ENCODE measurements around the gene ANKRD6.

The ANKRD6 gene

DNA sequence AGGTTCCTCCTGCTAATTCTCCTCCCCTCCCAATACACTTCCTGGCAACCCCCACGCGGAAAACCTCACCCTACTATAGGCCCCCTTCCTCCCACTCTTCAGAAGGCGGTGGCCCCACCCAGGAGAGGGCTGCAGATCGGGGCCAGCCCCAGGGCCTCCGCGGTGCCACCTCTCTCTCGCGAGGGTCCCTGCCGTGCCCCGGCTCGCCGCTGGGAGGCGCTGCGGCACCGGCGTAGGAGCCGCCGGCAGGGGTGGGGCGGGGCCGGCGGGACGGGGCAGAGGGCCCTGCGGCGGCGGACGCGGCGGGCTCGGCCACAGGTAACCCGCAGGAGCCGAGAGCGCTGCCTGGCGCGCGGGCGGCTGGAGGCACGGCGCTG is at the start of gene ANKRD6:
Gene ANKRD6 (plus strand): TSS at position 278 of the 377 bp plus-strand sequence. CDS start 133,825 bp downstream, outside the sequence.
- TF ChIP-seq, protein P1, sequence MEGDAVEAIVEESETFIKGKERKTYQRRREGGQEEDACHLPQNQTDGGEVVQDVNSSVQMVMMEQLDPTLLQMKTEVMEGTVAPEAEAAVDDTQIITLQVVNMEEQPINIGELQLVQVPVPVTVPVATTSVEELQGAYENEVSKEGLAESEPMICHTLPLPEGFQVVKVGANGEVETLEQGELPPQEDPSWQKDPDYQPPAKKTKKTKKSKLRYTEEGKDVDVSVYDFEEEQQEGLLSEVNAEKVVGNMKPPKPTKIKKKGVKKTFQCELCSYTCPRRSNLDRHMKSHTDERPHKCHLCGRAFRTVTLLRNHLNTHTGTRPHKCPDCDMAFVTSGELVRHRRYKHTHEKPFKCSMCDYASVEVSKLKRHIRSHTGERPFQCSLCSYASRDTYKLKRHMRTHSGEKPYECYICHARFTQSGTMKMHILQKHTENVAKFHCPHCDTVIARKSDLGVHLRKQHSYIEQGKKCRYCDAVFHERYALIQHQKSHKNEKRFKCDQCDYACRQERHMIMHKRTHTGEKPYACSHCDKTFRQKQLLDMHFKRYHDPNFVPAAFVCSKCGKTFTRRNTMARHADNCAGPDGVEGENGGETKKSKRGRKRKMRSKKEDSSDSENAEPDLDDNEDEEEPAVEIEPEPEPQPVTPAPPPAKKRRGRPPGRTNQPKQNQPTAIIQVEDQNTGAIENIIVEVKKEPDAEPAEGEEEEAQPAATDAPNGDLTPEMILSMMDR (conservative IDR thresholded peaks at IDR 0.05; ENCODE audit: control insufficient read depth, insufficient read depth, low read depth, low read length), result peak; percentile 43
- peak within 1 kb of the TSS; percentile 38 for H3K4me3 ChIP-seq (ENCODE audit: control insufficient read depth, low read depth, low read length)
- peak; percentile 15 for DNase-seq (ENCODE audit: low read depth)

DNA sequence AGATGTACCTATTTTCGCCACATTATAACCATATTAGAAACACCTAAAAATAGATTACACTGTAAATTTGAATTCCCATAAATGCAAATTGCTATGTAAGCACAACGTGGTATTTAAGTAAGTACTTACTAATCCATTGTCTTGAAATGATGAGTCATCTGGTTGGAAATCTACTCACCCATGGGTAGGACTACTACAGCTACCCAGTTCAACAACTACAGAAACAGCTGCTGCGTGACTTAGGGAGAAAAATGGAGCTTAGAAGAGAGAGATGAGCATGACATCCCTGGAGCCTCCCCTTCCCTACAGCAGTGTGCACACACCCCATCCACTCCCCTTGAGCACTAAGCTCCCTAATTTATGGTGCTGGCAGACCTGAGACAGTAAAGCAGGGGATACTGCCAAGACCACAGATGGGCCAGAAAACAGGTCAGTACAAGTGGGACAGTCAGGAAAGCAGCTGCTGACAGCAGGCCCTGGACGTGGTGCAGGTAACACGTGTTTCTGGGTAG is 47.7 kb upstream of the ANKRD6 start:
- DNase-seq (ENCODE audit: low read depth), result peak; percentile 55
- no peak overlapping the region for H3K4me3 ChIP-seq (ENCODE audit: control insufficient read depth, low read depth, low read length)

DNA sequence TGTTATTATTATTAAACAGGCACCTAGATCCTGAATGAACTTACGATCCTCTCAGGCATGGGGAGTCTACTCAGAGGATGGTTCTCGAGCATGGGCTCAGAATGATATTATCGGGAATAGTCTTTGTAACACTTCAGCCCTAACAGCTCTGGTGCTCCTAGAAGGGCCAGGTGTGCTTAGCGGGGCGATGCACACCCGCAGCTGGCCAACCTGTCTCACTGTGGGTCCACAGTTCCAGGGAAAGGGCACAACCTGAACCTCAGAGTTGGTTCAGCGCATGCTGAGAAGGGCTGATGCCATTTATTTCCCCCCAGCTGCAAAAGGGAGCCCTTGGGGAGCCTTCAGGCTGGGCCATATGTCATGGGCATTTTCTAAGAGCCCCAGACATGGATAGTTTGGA is 47.1 kb upstream of the ANKRD6 start:
- no peak overlapping the region for H3K4me3 ChIP-seq (ENCODE audit: control insufficient read depth, low read depth, low read length)
- TF ChIP-seq, protein P1 (conservative IDR thresholded peaks at IDR 0.05; ENCODE audit: control insufficient read depth, insufficient read depth, low read depth, low read length), result no peak
- no peak for DNase-seq (ENCODE audit: low read depth)

More for the DNA sequence above, 47.7 kb upstream of the ANKRD6 start:
- TF ChIP-seq, protein P1 (conservative IDR thresholded peaks at IDR 0.05; ENCODE audit: control insufficient read depth, insufficient read depth, low read depth, low read length), result no peak

DNA sequence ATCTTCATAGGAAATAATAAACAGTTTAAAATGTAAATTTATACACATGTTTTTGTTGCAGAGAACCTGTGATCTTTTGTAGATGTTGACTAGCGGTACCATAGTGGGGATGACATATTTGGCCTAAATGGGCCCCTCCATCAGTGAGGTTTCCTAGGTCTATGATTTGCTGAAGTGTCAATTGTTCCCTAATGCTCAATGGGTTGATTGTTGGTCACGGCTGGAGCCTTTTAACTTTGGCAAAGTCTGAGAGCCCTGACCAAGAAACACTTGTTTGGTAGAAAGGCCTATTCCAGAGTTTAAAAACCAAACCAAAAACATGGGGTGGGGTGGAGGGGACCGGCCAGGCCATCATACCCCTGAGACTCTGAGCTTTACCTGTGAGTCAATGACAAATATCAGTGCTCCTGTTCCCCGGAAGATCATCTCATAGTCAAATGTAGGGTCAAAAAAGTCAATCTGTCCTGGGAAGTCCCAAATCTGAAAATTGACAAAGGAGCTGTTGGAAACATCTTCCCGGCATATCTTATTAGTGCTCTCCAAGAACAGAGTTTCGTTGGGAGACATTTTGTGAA is 45.9 kb upstream of the ANKRD6 start:
- TF ChIP-seq, protein P1 (conservative IDR thresholded peaks at IDR 0.05; ENCODE audit: control insufficient read depth, insufficient read depth, low read depth, low read length), result no peak
- DNase-seq (ENCODE audit: low read depth), result no peak
- H3K4me3 ChIP-seq (ENCODE audit: control insufficient read depth, low read depth, low read length), result no peak overlapping the region

DNA sequence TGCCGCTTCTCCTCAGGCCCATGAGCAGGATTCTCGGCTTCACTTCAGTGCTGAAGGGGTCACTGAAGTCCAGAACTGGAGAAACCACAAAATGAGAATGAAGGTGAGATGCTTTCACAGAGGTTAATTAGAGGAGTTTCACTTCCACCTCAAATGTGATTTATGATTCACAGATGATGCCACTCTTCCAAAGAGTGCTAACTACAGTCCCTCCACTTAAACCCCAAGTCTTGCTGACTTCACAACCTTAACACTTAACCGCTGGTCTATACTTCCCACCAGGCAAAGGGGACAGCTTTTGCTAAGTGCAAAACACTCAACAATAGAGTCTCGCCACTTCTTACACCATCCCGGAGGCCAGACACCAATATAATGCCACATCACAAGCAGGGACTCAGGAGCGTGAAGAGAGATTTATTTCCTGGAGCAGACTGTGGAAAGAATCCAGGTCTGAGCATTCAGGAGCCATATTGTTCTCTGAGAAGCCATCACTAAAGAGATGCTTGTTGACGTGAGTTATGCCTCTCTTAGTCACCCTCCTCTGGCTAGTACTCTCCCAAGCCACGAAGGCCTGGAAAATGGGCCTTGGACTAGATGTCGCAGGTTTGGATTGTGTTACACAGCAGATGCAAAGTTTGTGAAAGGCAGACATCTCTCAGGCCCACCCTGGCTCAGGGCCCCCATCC is 45.3 kb upstream of the ANKRD6 start:
- H3K4me3 ChIP-seq (ENCODE audit: control insufficient read depth, low read depth, low read length), result no peak overlapping the region
- peak; percentile 35 for DNase-seq (ENCODE audit: low read depth)
- TF ChIP-seq, protein P1 (conservative IDR thresholded peaks at IDR 0.05; ENCODE audit: control insufficient read depth, insufficient read depth, low read depth, low read length), result no peak

DNA sequence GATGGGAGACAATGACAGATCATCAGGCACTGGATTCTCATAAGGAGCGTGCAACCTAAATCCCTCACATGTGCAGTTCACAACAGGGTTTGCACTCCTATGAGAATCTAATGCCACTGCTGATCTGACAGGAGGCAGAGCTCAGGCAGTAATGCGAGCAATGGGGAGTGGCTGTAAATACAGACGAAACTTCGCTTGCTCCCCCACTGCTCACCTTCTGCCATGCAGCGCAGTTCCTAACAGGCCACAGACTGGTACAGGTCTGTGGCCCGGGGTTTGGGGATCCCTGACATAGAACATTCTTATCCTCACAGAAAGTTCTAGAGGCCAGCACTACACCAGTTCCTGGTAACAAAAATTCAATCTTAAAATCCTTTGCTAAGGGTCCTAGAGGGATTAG is 44.1 kb upstream of the ANKRD6 start:
- TF ChIP-seq, protein P1 (conservative IDR thresholded peaks at IDR 0.05; ENCODE audit: control insufficient read depth, insufficient read depth, low read depth, low read length), result no peak
- no peak overlapping the region for H3K4me3 ChIP-seq (ENCODE audit: control insufficient read depth, low read depth, low read length)
- DNase-seq (ENCODE audit: low read depth), result no peak
